PC-3 (cell line): ENCODE results near the gene IRX2. TPM values are rescaled to one million over a fixed set of nuclear protein-coding genes. Genes with fewer than 3 reads are reported as not detected.

Source experiments
- ATAC-seq: fragments of 200-7000 bp; cut with Tn5 transposase; 2 replicates; pipeline ENCODE4 v1.9.1; 2020; ENCODE audit warnings: mild to moderate bottlenecking, moderate library complexity
- Bru-seq: library from RNA; stranded (reverse); fragments of 400-500 nt; gene quantifications from one replicate; lab custom pipeline; 2021; lab: Mats Ljungman, UMichigan
- BruChase-seq, 2 experiments: library from RNA; stranded (reverse); fragments of 400-500 nt; gene quantifications; one replicate each; lab custom pipeline; 2021; lab: Mats Ljungman, UMichigan
- BruUV-seq: library from RNA; stranded (reverse); fragments of 400-500 nt; replicated peaks from 2 replicates; lab custom pipeline; 2021; lab: Mats Ljungman, UMichigan
- CTCF ChIA-PET: fragments of 300-600 bp; sonication (Branson Sonifier 250); formaldehyde crosslinking; loops from one replicate; lab custom pipeline; 2022; ENCODE audit warnings: antibody characterized with exemption; lab: Charles Lee
- POLR2A ChIA-PET: fragments of 300-600 bp; sonication (Branson Sonifier 250); formaldehyde crosslinking; loops from one replicate; lab custom pipeline; 2022; ENCODE audit warnings: antibody characterized with exemption; ENCODE audit not compliant: unreplicated experiment; lab: Charles Lee
- DNase-seq: peaks from one replicate; pipeline ENCODE4 v3.0.0-alpha.2; 2015
- H2AFZ ChIP-seq: fragments of 300-600 bp; sonication (generic); 2 replicates; pipeline ENCODE4 v1.6.0; 2016; ENCODE audit warnings: antibody characterized with exemption, low read length
- H3F3A ChIP-seq: fragments of 300-600 bp; sonication (generic); one replicate; pipeline ENCODE4 v1.6.0; 2017; ENCODE audit warnings: antibody characterized with exemption, low read length, control low read depth, mild to moderate bottlenecking; ENCODE audit not compliant: unreplicated experiment
- H3K27ac ChIP-seq: fragments of 300-600 bp; sonication (generic); 2 replicates; pipeline ENCODE4 v1.5.1; 2016; ENCODE audit warnings: mild to moderate bottlenecking, low read length
- H3K27me3 ChIP-seq: fragments of 300-600 bp; sonication (generic); 2 replicates; pipeline ENCODE4 v1.6.1; 2016; ENCODE audit warnings: low read length, mixed read lengths
- H3K36me3 ChIP-seq: fragments of 300-600 bp; sonication (generic); 2 replicates; pipeline ENCODE4 v1.6.1; 2016; ENCODE audit warnings: low read depth, mixed run types, low read length, mixed read lengths
- H3K4me1 ChIP-seq: fragments of 300-600 bp; sonication (generic); 2 replicates; pipeline ENCODE4 v1.5.1; 2016; ENCODE audit warnings: low read length; ENCODE audit not compliant: insufficient read depth
- H3K4me2 ChIP-seq: fragments of 300-600 bp; sonication (generic); 2 replicates; pipeline ENCODE4 v1.6.0; 2016; ENCODE audit warnings: low read length
- H3K4me3 ChIP-seq: fragments of 300-600 bp; sonication (generic); 2 replicates; pipeline ENCODE4 v1.5.1; 2016; ENCODE audit warnings: mild to moderate bottlenecking, low read length, mixed read lengths
- H3K79me2 ChIP-seq: fragments of 300-600 bp; sonication (generic); 2 replicates; pipeline ENCODE4 v1.6.1; 2017; ENCODE audit warnings: low read length, mixed read lengths
- H3K9ac ChIP-seq: fragments of 300-600 bp; sonication (generic); 2 replicates; pipeline ENCODE4 v1.6.0; 2016; ENCODE audit warnings: mild to moderate bottlenecking, low read length
- H3K9me2 ChIP-seq: fragments of 300-600 bp; sonication (generic); replicated peaks from 2 replicates; pipeline ENCODE4 v1.6.1; 2016; ENCODE audit warnings: mixed run types, low read length, mixed read lengths
- H3K9me3 ChIP-seq: fragments of 300-600 bp; sonication (generic); 2 replicates; pipeline ENCODE4 v1.6.1; 2016; ENCODE audit warnings: low read length, mixed read lengths
- H4K20me1 ChIP-seq: fragments of 300-600 bp; sonication (generic); 2 replicates; pipeline ENCODE4 v1.6.1; 2016; ENCODE audit warnings: low read length, mixed read lengths
- EZH2 ChIP-seq: fragments of 300-600 bp; sonication (generic); IDR thresholded peaks from one replicate; pipeline ENCODE4 v1.6.1; 2017; ENCODE audit warnings: antibody characterized with exemption, mild to moderate bottlenecking, low read length; ENCODE audit not compliant: unreplicated experiment
- EZH2phosphoT487 ChIP-seq: fragments of 300-600 bp; sonication (generic); IDR thresholded peaks from 2 replicates; pipeline ENCODE4 v1.6.1; 2018; ENCODE audit warnings: mild to moderate bottlenecking, antibody characterized with exemption, low read length, borderline replicate concordance
- intact Hi-C: fragments of 100-400 bp; cut with micrococcal nuclease; formaldehyde crosslinking; loops from 2 replicates; pipeline ENCODE4 v1.9.0; 2023
- long read RNA-seq: library from polyadenylated mRNA; unstranded; transcript quantifications from one replicate; pipeline ENCODE4 v2.0.0, GENCODE V29; 2021; ENCODE audit not compliant: unreplicated experiment
- total RNA-seq: library from RNA; depleted of rRNA; stranded (reverse); fragments of >200 nt; gene quantifications from 2 replicates; pipeline ENCODE4 v1.2.3, GENCODE V29; 2014; rRNA removed
- TF ChIP-seq, protein P1 (sequence below): fragments of 300-600 bp; sonication (generic); conservative IDR thresholded peaks from 2 replicates; pipeline ENCODE4 v1.5.1; 2017; ENCODE audit warnings: antibody characterized with exemption, low read depth, mild to moderate bottlenecking, low read length

The IRX2 gene
- 10.4 and 13.2 TPM in 2 replicates for total RNA-seq
- percentile 46 among the genes with signal in this experiment for Bru-seq, nascent RNA
- percentile 66 among the genes with signal in this experiment for BruChase-seq, experiment 1, labeled RNA remaining after a 6-hour chase
- percentile 68 among the genes with signal in this experiment for BruChase-seq, experiment 2, labeled RNA remaining after a 2-hour chase
- long read RNA-seq, transcript IRX2-201 (4 exons, 2,456 nt), result major isoform, 19 of 42 reads
- long read RNA-seq, partial matches to known transcripts, result 17 of 42 reads
- long read RNA-seq, other reads (novel, unspliced or antisense), result 2 of 42 reads

DNA sequence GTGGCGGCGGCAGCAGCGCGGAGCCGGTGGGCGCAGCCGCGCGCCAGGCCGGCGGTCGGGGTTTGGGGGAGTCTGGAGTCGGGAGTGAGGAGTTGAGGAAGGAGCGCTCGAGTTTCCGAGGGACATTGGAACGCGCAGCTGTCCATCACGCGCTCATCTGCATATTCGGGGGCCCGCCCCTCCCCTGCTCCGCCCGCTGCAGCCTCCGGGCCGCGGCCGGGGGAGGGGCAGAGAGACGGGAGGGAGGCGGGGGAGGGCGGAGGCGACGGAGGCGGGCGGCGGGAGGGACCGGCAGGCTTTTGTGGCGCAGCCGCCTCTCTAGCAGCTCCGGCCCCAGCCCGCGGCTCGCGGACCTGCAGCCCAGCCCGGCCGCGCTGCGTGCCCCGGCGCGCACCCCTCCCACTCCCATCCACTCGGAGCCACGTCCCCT, at the start of gene IRX2:
Gene IRX2, minus strand, starts transcription at position 86 of the 430 bp plus-strand sequence. CDS start 264 bp downstream, outside the sequence.
- POLR2A ChIA-PET, result no interaction called here
- DNase-seq, result peak; percentile 92

DNA sequence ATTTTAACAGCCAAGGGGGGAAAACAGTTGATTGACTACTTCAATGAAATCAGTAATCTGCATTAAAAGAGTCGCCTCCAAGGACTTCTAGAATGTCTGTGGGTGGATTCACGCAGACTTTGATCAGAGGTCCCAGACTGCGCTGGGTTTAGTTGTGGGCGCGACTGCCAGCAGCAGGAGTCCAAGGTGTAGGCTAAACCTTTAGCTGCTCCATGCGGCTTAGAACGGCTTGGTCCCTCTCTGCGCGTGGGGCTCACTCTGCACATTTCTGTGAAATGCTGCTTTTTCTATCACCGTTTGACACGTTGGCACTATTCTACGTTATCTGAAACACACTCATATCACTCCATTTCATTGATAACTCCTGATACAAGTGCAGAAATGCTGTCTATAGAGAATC, 48.6 kb upstream of the IRX2 start:
- no TSS peak for BruUV-seq
- Histone ChIP-seq H3K9me3 (0 out of 2 replicates have a peak, but pooled peaks cover 3% of the 10 kb centered on the region), H3K79me2 (no peaks in the 10 kb centered on the region), H3K4me2 (no peak overlapping the region), H3K4me3 (no peak overlapping the region), H3F3A (no peaks in the 10 kb centered on the region), H3K27ac (no peak overlapping the region), H3K27me3 (peaks cover 35% of the 10 kb centered on the region), H3K9ac (no peak overlapping the region), H2AFZ (no peak overlapping the region), H4K20me1 (no peaks in the 10 kb centered on the region), H3K4me1 (no peaks in the 10 kb centered on the region), H3K9me2 (no peaks in the 10 kb centered on the region), H3K36me3 (no peaks in the 10 kb centered on the region)
- DNase-seq (no peak), ATAC-seq (no peak)
- intact Hi-C loops, result no loop called here
- POLR2A ChIA-PET, result no interaction called here
- CTCF ChIA-PET, result no interaction called here
- TF ChIP-seq EZH2phosphoT487 (no peak), EZH2 (no peak)
- TF ChIP-seq, protein P1, sequence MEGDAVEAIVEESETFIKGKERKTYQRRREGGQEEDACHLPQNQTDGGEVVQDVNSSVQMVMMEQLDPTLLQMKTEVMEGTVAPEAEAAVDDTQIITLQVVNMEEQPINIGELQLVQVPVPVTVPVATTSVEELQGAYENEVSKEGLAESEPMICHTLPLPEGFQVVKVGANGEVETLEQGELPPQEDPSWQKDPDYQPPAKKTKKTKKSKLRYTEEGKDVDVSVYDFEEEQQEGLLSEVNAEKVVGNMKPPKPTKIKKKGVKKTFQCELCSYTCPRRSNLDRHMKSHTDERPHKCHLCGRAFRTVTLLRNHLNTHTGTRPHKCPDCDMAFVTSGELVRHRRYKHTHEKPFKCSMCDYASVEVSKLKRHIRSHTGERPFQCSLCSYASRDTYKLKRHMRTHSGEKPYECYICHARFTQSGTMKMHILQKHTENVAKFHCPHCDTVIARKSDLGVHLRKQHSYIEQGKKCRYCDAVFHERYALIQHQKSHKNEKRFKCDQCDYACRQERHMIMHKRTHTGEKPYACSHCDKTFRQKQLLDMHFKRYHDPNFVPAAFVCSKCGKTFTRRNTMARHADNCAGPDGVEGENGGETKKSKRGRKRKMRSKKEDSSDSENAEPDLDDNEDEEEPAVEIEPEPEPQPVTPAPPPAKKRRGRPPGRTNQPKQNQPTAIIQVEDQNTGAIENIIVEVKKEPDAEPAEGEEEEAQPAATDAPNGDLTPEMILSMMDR, result no peak

More for the DNA sequence above, at the start of gene IRX2:
- H3K4me1 ChIP-seq, result peaks cover 17% of the 10 kb centered on the region; the same call in 1 of the 2 replicates
- peak within 1 kb of the TSS; percentile 82 for H2AFZ ChIP-seq
- H3K36me3 ChIP-seq, result no peaks in the 10 kb centered on the region
- no peaks in the 10 kb centered on the region for H3K9me2 ChIP-seq
- TF ChIP-seq, protein P1, result no peak
- TF ChIP-seq EZH2 (no peak), EZH2phosphoT487 (no peak)
- H3K9ac ChIP-seq, result peak within 1 kb of the TSS; percentile 65
- H3K9me3 ChIP-seq, result no peaks in the 10 kb centered on the region
- H4K20me1 ChIP-seq, result peaks cover 7% of the 10 kb centered on the region; the same call in 1 of the 2 replicates
- no peaks in the 10 kb centered on the region for H3K27me3 ChIP-seq
- intact Hi-C loops, result no loop called here
- H3K4me3 ChIP-seq, result peak within 1 kb of the TSS; percentile 71
- H3K79me2 ChIP-seq, result peaks cover 25% of the 10 kb centered on the region
- no peaks in the 10 kb centered on the region for H3F3A ChIP-seq
- peak within 1 kb of the TSS; percentile 96 for H3K4me2 ChIP-seq
- no TSS peak for BruUV-seq
- peak; percentile 81 for ATAC-seq
- no peak within 1 kb of the TSS for H3K27ac ChIP-seq
- CTCF ChIA-PET, result no interaction called here

DNA sequence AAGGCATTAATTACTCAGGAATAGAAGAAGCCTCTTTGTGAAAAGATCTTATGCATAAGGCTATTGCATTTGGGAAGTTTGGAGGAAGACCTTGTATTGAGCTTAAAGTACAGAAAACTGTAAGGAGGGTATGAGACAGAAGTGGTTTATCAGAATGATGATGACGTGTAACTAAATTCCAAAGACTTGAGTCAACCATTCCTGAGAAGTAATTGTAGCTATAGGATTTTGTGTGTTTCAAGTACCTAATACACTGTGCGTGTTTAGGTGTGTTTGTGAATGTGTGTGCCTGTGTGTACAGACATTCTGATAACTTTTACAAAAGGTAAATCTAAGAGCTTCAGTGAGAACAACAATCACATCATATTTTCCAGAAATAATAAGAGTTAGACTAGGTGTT, 46.5 kb upstream of the IRX2 start:
- no peaks in the 10 kb centered on the region for H3K36me3 ChIP-seq
- DNase-seq, result peak; percentile 52
- H3K9me2 ChIP-seq, result no peaks in the 10 kb centered on the region
- H3K9me3 ChIP-seq, result 0 out of 2 replicates have a peak, but pooled peaks cover 4% of the 10 kb centered on the region
- no peaks in the 10 kb centered on the region for H3K79me2 ChIP-seq
- H3F3A ChIP-seq, result no peaks in the 10 kb centered on the region
- POLR2A ChIA-PET, result no interaction called here
- no peaks in the 10 kb centered on the region for H3K4me1 ChIP-seq
- CTCF ChIA-PET, result no interaction called here
- H3K27ac ChIP-seq, result no peak overlapping the region
- intact Hi-C loops, result no loop called here
- H3K27me3 ChIP-seq, result peaks cover 38% of the 10 kb centered on the region
- no peak overlapping the region for H3K9ac ChIP-seq
- H2AFZ ChIP-seq, result no peak overlapping the region
- H4K20me1 ChIP-seq, result no peaks in the 10 kb centered on the region
- H3K4me3 ChIP-seq, result no peak overlapping the region
- no peak overlapping the region for H3K4me2 ChIP-seq
- no TSS peak for BruUV-seq
- TF ChIP-seq EZH2, result no peak
- no peak for TF ChIP-seq EZH2phosphoT487
- TF ChIP-seq, protein P1, result no peak
- no peak for ATAC-seq
